Myocyte (in vitro differentiated cells): Measurements from ENCODE around the gene NOL4L. TPM values are rescaled to one million over a fixed set of nuclear protein-coding genes. Genes with fewer than 3 reads are reported as not detected.

Experiments
- DNase-seq: peaks from one replicate; pipeline ENCODE4 v3.0.0-alpha.2; 2012; ENCODE audit warnings: low read depth
- total RNA-seq: library from RNA; depleted of rRNA; stranded (reverse); fragments of >200 nt; gene quantifications from 2 replicates; pipeline ENCODE4 v1.2.3, GENCODE V29; 2014

The NOL4L gene
- total RNA-seq, 1 donor from 2014 or later = 2.5 TPM

DNA sequence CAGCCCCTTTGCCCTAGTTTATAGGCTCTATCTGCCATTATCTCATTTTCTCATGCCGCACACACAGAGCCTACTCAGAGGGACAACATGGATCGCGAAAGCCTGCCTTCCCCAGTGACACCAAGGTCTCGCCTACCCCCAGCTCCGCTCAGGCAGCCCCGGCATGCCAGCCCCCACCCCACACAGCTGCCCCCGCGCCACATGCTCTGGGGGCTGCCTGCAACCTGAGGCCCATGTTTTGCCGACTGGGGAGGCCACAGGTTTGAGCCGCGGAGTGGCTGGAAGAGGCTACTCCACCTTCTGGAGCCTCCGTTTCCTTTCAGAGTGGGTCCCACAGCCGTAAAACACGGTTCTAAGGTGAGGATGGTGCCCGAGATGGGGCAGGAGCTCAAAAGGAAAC lies 124.9 kb downstream of the NOL4L start:
- DNase-seq = no peak

GRCh38 chr20:32458837-32459220 lies 126.3 kb downstream of the NOL4L start:
- DNase-seq = no peak

DNA sequence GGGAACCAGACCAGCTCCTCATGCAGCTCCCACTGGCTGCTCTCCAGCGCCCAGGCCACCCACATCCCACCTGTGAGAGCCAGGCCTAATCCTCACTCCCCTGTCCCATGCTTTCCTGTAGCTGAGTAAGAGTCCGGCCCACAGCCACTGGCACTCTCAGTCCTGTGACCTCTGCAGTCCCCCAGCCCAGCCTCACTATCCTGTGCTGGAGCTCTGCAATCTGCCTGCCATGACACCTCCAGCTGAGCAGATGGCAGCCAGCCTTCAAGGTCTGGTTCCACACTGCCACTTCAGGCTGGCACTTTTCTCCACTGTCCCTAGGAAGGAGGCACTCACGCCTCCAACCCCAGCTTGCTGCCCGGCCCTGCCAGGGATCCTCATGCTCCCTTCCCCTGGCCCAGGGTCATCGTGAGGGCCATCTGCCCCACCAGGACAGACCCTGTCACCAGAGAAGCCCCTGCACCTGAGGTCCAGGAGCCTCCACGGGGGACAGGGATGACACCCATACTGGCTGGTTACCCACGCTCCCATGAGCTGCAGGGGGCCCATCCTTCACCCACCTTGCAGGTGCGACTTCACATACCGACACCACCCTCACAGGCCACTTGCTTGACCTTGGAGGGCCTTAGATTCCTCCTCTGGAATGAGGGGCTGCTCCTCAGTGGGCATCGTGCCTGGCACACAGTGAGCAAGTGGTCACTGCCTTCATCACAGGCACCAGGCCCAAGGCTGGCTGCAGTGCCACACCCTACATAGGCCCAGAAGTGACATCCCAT lies 126.9 kb downstream of the NOL4L start:
- no peak for DNase-seq

- DNase-seq = peak; percentile 72
Observed at GRCh38 chr20:32457479-32457986, 127.6 kb downstream of the NOL4L start.

- peak; percentile 58 for DNase-seq
Observed at GRCh38 chr20:32456869-32457478, 128.2 kb downstream of the NOL4L start.

GRCh38 chr20:32455901-32456701 lies 129.0 kb downstream of the NOL4L start:
- no peak for DNase-seq

GRCh38 chr20:32455171-32455900 lies 129.8 kb downstream of the NOL4L start:
- DNase-seq = no peak

DNA sequence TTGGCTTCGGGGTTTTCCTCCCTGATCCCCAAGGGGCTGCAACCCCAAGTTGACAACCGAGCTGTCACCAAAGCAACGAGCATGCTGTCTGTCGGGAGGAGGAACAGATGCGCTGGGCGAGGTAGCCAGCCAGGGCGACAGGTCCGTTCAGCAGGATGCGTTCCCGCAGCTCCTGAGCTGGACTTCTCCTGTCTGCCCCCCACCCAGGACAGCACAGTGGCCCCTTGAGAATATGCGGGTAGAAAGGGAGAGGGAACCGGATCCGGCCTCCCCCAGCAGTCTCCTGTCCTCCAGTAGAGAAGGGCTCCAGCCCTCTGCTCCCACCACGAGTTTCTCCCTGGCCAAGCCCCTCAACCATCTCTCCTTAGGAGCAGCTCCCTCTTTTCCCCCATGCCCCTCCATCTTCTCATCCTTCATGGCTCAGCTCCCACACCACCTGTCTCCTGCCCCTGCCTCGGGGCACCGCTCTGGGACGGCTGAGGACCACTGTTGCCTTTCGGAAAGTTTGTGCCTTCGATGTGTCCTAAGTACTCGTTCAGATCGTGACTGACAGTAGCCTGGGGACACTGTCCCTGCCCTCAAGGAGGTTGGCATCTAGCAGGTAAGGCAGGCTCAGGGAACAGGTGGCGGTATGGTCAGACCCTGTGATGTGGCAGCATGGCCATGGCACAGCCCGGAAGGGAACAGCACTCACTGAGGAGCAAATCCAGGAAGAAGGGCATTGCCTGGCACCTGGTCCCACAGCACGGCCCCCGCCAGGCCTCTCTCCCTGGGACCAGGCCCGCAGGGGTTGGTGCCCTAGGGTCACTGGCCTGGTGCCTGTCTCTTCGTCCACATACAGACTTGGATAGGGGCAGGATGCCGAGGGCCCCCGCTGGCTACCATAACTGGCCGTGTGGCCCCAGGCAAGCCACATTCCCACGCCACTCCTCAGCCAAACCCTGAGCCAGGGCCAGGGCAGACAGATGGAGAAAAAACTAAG lies 130.7 kb downstream of the NOL4L start:
- no peak for DNase-seq

DNA sequence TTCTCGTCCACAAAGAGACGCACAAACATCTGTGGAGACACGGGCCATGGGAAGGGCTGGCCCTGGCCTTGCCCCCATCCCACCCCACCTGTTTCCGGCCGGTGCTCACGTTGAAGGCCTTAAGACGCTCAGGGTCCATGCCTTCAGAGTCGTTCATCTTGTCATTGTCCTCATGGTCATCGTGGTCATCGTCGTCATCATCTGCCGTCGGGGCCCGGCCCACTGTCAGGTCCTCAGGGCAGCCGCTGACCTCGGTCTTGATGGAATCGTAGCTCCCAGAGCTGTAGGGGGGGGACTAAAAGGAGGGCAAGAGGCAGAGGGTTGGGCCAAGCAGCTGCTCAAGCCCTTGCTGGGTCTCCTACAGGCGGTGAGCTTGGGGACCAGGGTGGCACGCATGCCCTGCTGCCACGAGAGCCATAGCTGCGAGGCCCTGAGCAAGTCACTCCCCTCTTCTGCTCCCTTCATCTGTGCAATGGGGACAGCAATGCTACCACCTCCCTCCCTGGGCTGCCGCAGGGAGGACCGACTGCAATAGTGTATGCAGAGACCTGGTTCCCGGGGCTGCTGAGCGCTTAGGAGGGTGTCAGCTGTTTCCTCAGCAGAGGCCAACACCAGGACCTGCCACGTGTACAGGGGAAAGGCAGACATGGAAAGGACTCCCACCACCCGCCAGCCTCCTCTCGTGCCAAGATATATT lies 131.5 kb downstream of the NOL4L start:
- no peak for DNase-seq

GRCh38 chr20:32452776-32453466 lies 132.2 kb downstream of the NOL4L start:
- no peak for DNase-seq

- DNase-seq = no peak
Observed at GRCh38 chr20:32451682-32452461, 133.3 kb downstream of the NOL4L start.

DNA sequence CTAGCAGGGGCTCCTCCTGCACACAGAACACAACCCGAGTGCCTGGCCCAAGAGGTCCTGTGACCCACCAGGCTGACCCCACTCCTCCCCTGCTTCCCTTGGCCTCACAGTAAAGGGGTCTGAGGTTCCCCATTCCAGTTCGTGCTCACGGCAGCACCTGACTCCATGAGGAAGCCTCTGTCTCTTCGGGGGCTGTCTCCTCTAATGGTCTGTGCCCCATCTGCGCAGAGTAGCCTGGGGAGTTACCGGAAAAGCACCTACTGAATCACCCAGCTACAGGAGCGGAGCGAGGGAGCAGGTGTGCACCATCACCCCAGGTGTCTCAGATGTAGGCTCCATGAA lies 133.8 kb downstream of the NOL4L start:
- DNase-seq = no peak

DNA sequence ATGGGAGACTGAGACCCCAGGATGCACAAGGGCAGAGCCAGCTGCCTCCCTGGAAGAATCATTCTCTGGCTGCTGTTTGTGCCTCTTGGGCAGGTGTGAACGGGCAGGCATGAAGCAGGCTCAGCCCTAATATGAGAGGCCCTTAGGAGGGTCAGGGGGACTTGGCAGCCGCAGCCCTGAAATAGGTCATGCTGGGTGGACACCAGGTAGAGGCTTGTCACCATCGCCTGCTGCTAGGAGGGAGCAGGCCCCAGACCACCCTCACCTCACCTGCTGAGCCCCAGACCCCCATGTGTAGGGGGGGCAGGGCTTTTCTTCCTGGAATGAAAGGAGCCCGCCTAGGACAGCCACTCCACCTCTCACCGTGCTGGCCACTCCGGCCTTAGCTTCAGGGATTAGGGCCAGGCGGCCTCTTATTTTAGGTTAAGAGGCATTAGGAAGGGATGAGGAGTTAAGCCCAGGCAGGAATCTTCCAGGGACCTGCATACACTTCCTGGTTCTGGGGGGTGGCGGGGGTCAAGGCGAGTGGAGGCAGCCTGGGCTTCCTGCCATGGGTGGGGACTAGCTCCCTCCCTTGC lies 134.6 kb downstream of the NOL4L start:
- no peak for DNase-seq

- no peak for DNase-seq
Observed at GRCh38 chr20:32449890-32450401, 135.2 kb downstream of the NOL4L start.

GRCh38 chr20:32449057-32449889 lies 135.9 kb downstream of the NOL4L start:
- no peak for DNase-seq

DNA sequence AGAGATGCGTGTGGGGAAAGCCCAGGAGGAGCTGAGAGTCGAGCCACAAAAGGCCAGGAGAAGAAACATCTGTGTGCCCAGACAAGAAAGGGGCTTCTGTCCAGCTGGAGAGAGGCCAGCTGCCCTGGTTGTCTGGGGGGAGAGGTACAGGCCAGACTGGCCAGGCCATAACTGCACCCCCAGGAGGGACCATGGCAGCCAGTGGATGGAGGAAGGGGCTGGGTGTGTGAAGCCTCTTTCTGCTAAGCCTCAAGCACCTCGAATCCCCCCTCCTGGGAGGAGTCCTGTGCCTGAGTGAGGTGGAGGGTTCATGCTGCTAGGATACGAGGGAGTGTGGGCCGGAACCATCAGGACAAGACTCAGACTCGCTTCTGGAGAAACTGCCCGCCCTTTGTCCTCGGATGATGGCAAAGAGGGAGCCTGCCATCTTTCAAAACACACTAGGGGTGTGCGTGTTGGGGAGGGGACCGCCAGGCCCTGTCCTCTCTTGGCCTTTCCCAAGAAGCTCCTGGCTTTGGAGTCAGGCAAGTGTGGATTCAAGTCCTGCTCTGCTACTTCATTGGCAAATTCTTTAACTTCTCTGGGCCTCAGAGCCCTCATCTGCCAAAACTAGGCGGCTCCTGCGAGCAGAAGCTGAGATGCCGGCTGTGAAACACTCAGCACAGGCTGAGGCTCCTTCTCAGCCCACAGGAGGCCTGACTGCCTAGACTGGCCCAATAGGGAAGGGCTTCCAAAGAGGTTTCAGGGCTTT lies 136.7 kb downstream of the NOL4L start:
- no peak for DNase-seq
